22Rv1 (cell line): Measurements from ENCODE around the gene GBF1.

Experiments used
- H3K27ac ChIP-seq: fragments of 450-650 bp; 2 replicates; pipeline ENCODE4 v1.5.1; 2017
- ZFX ChIP-seq: fragments of 450-650 bp; IDR thresholded peaks from 2 replicates; pipeline ENCODE4 v1.6.1; 2017; ENCODE audit warnings: antibody characterized with exemption, borderline replicate concordance
- TF ChIP-seq, protein P1 (sequence below): fragments of 450-650 bp; IDR thresholded peaks from 2 replicates; pipeline ENCODE4 v1.5.1; 2017; ENCODE audit warnings: mild to moderate bottlenecking

The GBF1 gene

GRCh38 chr10:102371295-102371694 is 126.0 kb downstream of the GBF1 start:
- TF ChIP-seq ZFX, result no peak
- TF ChIP-seq, protein P1, sequence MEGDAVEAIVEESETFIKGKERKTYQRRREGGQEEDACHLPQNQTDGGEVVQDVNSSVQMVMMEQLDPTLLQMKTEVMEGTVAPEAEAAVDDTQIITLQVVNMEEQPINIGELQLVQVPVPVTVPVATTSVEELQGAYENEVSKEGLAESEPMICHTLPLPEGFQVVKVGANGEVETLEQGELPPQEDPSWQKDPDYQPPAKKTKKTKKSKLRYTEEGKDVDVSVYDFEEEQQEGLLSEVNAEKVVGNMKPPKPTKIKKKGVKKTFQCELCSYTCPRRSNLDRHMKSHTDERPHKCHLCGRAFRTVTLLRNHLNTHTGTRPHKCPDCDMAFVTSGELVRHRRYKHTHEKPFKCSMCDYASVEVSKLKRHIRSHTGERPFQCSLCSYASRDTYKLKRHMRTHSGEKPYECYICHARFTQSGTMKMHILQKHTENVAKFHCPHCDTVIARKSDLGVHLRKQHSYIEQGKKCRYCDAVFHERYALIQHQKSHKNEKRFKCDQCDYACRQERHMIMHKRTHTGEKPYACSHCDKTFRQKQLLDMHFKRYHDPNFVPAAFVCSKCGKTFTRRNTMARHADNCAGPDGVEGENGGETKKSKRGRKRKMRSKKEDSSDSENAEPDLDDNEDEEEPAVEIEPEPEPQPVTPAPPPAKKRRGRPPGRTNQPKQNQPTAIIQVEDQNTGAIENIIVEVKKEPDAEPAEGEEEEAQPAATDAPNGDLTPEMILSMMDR, result no peak
- H3K27ac ChIP-seq, result no peak overlapping the region

GRCh38 chr10:102375250-102375649 is 129.9 kb downstream of the GBF1 start:
- H3K27ac ChIP-seq, result no peak overlapping the region
- TF ChIP-seq, protein P1, result no peak
- no peak for TF ChIP-seq ZFX

- TF ChIP-seq, protein P1, result no peak
- no peak for TF ChIP-seq ZFX
- no peak overlapping the region for H3K27ac ChIP-seq
Measured at GRCh38 chr10:102375867-102376266, 130.5 kb downstream of the GBF1 start.

- TF ChIP-seq, protein P1, result no peak
- TF ChIP-seq ZFX, result no peak
- H3K27ac ChIP-seq, result no peak overlapping the region
Measured at GRCh38 chr10:102376901-102377300, 131.6 kb downstream of the GBF1 start.

- no peak overlapping the region for H3K27ac ChIP-seq
Measured at GRCh38 chr10:102379383-102379782, 134.1 kb downstream of the GBF1 start.

DNA sequence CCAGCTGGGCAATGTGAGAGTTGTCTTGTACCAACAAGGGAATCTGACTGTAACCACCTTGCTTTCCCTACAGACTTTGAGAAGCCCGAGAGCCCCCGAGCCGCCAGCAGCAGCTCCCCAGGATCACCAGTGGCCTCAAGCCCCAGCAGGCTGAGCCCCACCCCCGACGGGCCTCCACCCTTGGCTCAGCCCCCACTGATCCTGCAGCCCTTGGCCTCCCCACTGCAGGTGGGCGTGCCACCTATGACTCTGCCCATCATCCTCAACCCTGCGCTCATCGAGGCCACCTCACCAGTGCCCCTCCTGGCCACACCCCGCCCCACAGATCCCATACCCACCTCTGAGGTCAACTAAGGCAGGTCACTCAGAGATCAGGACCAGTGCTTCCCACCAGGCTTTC is 136.7 kb downstream of the GBF1 start:
- TF ChIP-seq ZFX, result no peak
- TF ChIP-seq, protein P1, result no peak
- H3K27ac ChIP-seq, result no peak overlapping the region

More at GRCh38 chr10:102379383-102379782, 134.1 kb downstream of the GBF1 start:
- no peak for TF ChIP-seq ZFX
- TF ChIP-seq, protein P1, result no peak

GRCh38 chr10:102382871-102383270 is 137.5 kb downstream of the GBF1 start:
- no peak overlapping the region for H3K27ac ChIP-seq
- TF ChIP-seq ZFX, result no peak
- TF ChIP-seq, protein P1, result no peak
